AG04449 (cell line): Measurements from ENCODE around the gene ANKRD11.
A peak's percentile ranks its signal among the peaks of the same experiment; 100 is the strongest.
"Not testable (repeated sequence)": the region's sequence is repeated elsewhere in the genome, so short reads cannot be mapped to it uniquely, and the experiment has no call there.

ENCODE experiments used
- CTCF ChIA-PET: fragments of 350-600 bp; formaldehyde crosslinking; extraction: SDS; loops from one replicate; lab custom pipeline; 2021; ENCODE audit warnings: antibody characterized with exemption; lab: Yijun Ruan, JAX
- POLR2A ChIA-PET: fragments of 400-600, 350-600 bp; formaldehyde crosslinking; extraction: SDS; loops from one replicate; lab custom pipeline; 2020; ENCODE audit warnings: antibody characterized with exemption, inconsistent platforms; lab: Yijun Ruan, JAX
- DNase-seq: peaks from one replicate; pipeline ENCODE4 v3.0.0-alpha.2; 2010; ENCODE audit warnings: low read depth, low spot score
- H3K4me3 ChIP-seq: 2 replicates; pipeline ENCODE4 v1.5.1; 2011; ENCODE audit warnings: low read depth, mild to moderate bottlenecking, control low read depth, low read length
- CTCF ChIP-seq: IDR thresholded peaks from one replicate; pipeline ENCODE4 v1.5.1; 2011; ENCODE audit warnings: mild to moderate bottlenecking, moderate library complexity, low read length, control low read depth, inconsistent platforms; ENCODE audit not compliant: insufficient read depth; ENCODE audit errors: missing control alignments

Gene ANKRD11

DNA sequence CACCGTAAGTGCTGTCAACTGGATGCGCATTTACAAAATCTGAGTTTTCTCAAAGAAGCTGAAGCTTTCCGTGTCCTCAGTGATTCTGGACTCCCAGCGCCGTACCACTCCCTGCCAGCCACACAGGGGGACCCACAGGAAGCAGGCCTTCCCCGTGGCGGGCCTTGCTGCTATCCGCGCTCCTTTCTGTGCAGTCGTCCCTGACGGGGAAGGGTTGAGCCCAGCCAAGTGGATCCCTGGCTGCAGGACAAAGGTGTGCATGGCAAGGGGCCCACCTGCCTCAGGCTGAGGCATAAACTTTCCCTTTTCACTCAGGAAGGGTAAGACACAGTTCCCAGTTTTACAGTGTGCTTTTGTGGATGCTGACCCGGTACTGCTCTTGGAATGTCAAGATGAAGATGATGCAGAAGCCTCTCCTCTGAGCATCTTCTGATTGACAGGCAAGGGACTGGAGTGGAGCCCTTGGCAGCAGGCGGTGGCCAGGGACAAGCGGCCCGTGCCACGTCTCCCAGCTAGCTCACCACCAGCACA lies 93.0 kb downstream of the ANKRD11 start:
- no peak for DNase-seq
- no peak for TF ChIP-seq CTCF
- ChIA-PET POLR2A (no interaction called here), CTCF (interaction anchor here (1.8 kb wide), 1 partner anchor 16 kb away, joined by 6 read pairs; no protein-coding TSS in a partner anchor)
- no peak overlapping the region for H3K4me3 ChIP-seq

DNA sequence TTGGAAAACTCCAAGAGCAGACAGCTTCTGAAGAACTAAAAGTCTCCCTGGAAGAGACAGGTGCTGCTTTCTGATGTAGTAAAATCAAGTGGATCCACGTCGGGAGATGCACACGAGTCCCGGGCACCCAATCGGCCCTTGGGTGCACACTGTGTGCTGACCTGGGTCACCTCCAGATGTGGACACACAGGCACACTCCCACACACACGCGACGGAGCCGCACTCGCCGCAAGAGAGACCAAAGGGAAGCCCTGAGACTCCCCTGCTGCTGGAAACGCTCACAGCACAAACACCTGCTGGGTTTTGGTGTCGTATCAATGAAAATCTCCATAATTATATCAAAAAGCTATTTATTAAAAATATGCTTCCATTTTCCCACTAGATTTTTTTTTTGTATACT lies 94.2 kb downstream of the ANKRD11 start:
- no peak for DNase-seq
- POLR2A ChIA-PET, result no interaction called here
- CTCF ChIA-PET, result interaction anchor here (0.9 to 1.8 kb wide), 3 partner anchors 17 to 78 kb away, joined by 3 to 6 read pairs (median 3); no protein-coding TSS in a partner anchor
- no peak overlapping the region for H3K4me3 ChIP-seq
- no peak for TF ChIP-seq CTCF

GRCh38 chr16:89395150-89396142 lies 94.9 kb downstream of the ANKRD11 start:
- TF ChIP-seq CTCF, result no peak
- no peak overlapping the region for H3K4me3 ChIP-seq
- peak; percentile 90 for DNase-seq
- ChIA-PET POLR2A (no interaction called here), CTCF (interaction anchor here (0.9 to 1.8 kb wide), 3 partner anchors 16 to 79 kb away, joined by 3 to 6 read pairs (median 3); no protein-coding TSS in a partner anchor)

DNA sequence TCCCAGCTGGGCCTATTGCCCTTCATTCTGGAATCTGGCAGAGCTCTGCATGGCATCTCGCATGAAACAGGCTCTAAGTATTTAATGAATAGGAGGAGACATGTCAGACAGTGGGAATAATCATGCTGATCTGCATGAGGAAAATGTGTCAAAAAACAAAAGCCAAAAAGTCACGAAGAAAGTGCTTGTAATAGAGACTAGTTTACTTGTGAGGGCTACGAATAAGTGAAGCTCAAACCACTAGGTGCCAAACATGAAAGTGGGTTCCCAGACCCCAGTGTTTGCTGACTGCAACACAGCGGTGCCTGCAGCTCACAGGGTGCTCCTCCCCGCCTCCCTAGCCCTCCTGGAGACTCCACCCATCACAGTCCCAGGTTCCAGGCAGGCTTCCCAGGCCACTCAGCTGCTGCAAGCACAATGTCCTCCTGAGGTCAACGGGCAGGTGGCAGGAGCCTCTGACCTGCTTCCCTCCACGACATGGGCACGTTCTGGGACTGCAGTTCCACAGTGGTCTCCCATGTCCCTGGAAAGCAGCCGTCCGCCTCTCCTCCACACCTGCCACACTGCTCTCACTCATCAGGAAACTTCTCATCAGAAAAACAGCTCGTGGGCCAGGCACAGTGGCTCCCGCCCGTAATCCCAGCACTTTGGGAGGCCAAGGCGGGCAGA lies 96.5 kb downstream of the ANKRD11 start:
- CTCF ChIA-PET, result no interaction called here
- DNase-seq, result no peak
- POLR2A ChIA-PET, result interaction anchor here (0.9 kb wide), 1 partner anchor 24 kb away, joined by 3 read pairs; no protein-coding TSS in a partner anchor
- no peak overlapping the region for H3K4me3 ChIP-seq
- no peak for TF ChIP-seq CTCF

DNA sequence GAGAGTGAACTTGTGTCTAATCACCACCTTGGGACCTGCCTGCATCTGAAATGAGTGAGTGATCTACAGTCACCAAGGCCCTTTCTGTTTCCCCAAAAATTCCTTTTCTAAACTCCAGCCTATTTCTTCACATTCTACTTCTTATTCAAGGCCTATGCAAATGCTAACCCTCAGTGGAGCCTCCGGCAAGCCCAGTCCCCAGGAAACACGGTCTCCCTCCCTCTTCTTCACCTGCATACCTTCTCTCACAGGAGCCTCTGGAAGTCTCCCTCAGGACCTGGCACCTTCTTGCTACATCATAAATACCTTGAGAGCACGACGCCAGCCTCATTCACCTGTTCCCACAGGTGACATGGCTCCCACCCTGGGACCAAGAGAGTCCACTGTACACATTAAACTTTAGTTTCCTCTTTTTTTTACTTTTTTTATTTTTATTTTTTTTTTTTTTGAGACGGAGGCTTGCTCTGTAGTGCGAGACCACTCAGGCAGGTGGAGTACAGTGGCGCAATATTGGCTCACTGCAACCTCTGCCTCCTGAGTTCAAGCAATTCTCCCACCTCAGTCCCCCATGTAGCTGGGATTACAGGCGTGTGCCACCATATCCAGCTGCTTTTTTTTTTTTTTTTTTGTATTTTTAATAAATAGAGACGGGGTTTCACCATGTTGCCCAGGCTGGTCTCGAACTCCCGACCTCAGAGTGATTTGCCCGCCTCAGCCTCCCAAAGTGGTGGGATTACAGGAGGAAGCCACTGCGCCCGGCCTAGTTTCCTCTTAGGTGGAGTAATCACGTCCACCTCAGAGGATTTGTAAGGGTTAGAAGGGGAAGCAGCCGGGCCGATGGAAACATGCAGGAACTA lies 97.3 kb downstream of the ANKRD11 start:
- DNase-seq, result no peak
- POLR2A ChIA-PET, result interaction anchor here (0.9 kb wide), 1 partner anchor 23 kb away, joined by 3 read pairs; no protein-coding TSS in a partner anchor
- CTCF ChIA-PET, result no interaction called here
- H3K4me3 ChIP-seq, result no peak overlapping the region
- no peak for TF ChIP-seq CTCF

GRCh38 chr16:89390224-89390583 lies 100.2 kb downstream of the ANKRD11 start:
- H3K4me3 ChIP-seq, POLR2A ChIA-PET, DNase-seq, CTCF ChIA-PET: not testable (repeated sequence)

DNA sequence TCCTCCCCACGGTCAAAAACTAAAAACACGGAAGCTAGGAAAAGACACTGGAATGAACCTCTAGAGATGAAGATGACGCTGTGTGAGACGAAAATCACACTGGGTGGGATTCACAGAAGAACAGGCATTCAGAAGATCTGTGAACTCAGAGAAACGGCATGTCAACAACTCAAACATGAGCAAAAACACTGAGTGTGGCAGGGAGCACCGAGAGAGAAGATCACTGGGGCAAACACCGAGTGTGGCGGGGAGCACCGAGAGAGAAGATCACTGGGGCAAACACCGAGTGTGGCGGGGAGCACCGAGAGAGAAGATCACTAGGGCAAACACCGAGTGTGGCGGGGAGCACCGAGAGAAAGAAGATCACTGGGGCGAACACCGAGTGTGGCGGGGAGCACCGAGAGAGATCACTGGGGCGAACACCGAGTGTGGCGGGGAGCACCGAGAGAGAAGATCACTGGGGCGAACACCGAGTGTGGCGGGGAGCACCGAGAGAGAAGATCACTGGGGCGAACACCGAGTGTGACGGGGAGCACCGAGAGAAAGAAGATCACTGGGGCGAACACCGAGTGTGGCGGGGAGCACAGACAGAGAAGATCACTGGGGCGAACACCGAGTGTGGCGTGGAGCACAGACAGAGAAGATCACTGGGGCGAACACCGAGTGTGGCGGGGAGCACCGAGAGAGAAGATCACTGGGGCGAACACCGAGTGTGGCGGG lies 100.7 kb downstream of the ANKRD11 start:
- CTCF ChIA-PET, H3K4me3 ChIP-seq, DNase-seq, POLR2A ChIA-PET: not testable (repeated sequence)
